ENCODE measurements around the gene ZFHX3.

DNA sequence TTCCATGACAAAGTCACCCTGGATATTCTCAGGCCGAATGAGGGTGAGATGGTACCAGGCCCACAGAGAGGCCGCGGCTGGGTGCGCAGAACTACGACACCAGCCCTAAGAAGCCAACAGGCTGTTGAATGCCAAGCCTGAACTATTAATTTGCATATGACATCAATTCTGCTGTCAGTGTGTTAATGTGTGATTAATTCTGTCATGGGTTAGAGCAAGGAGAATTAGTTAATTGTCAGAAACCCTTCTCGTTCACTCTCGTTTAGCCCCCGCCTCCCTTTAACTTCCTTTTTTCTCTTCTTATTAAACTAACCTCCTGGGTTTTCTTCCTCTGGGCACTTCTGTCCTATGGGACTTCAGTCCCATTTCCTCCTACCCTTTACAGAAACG lies 123.4 kb downstream of the ZFHX3 start:
- TF ChIP-seq, protein P1, sequence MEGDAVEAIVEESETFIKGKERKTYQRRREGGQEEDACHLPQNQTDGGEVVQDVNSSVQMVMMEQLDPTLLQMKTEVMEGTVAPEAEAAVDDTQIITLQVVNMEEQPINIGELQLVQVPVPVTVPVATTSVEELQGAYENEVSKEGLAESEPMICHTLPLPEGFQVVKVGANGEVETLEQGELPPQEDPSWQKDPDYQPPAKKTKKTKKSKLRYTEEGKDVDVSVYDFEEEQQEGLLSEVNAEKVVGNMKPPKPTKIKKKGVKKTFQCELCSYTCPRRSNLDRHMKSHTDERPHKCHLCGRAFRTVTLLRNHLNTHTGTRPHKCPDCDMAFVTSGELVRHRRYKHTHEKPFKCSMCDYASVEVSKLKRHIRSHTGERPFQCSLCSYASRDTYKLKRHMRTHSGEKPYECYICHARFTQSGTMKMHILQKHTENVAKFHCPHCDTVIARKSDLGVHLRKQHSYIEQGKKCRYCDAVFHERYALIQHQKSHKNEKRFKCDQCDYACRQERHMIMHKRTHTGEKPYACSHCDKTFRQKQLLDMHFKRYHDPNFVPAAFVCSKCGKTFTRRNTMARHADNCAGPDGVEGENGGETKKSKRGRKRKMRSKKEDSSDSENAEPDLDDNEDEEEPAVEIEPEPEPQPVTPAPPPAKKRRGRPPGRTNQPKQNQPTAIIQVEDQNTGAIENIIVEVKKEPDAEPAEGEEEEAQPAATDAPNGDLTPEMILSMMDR (IDR thresholded peaks at IDR 0.05), result no peak
- no peak for TF ChIP-seq POLR2A (IDR thresholded peaks at IDR 0.05)

Measured in heart left ventricle (tissue), 13 donors.